IPS DF 19.7 (cell line): ENCODE results near the gene MCM6.
A peak's percentile ranks its signal among the peaks of the same experiment; 100 is the strongest.
"Not testable (repeated sequence)": the region's sequence is repeated elsewhere in the genome, so short reads cannot be mapped to it uniquely, and the experiment has no call there.

ENCODE experiments used
- DNase-seq: peaks from one replicate; pipeline ENCODE4 v3.0.0-alpha.2; 2013; ENCODE audit warnings: low read depth, low spot score

Gene MCM6

DNA sequence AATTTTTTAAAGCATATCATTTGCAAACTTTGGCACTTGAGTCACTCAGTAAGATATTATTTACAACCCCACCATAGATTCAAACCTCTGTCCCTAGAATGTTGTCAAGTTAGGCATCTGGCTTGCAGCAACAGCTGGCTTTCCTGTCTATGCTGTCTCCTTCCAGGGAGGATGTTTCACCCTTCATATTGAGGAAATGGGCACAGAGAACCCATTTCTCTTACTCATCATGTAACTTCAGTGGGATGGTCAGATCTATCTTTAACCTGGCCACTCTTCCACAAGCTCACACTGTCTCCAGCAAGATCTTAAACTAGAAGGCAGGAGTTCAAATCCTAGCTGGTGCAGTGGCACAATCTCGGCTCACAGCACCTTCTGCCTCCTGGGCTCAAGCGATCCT lies 55.1 kb downstream of the MCM6 start:
- no peak for DNase-seq

DNA sequence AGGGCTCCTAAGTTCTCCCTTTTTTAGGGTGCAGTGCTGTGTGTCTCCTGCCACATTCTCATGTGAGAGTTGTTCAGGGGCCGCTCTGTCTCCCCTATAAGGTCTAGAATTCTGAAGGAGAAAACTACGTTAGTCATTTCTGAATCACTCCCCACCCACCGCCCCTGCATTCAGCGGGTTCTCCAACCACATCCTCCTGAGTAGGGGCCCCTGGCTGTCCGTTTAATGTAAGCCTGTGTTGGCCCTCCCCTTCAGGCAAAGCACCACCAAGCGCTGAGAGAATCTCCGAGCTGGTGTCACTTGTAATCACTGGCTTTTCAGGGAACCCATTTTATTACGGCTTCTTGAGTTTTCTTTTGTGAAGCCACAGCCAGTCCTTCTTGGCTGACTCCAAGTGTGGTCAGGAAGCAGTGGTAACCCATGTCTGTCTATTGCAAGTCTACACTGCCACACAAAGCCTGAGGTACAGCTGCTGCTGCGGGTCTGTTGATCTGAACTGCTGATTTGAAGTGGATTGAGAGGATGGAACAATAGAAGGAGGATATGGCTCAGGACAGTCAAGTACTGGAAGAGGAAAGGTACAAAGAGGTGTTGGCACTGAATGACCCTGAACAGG lies 56.1 kb downstream of the MCM6 start:
- no peak for DNase-seq

DNA sequence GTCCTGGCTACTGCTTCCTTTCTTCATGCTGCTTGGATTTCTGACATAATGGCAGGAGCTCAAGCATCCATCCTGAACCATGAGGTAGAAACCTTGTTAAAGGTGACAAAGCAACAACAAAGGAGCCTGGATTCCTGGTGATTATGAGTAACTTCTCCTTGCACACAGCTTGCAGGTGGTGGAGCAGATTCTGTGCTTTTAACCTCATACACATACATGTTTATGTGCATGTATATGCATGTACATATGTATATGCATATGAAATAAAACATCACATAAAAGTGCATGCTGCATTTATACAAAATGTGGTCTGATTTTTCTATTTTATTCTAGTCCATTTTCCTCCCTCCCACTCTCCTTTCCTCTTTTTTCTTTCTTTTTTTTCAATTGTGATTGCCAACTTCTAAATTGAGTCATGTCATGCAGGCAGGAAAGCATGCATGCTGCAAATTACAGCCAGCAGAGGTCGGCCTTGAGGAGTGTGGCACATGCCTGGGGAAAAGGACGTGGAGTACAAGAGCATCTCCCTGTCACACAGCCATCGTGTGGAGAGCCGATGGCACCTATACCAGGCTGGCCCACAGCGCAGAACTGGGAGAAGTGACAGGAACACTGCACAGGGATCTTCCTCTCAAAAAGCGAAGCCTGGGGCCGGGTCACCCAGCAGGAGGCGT lies 57.2 kb downstream of the MCM6 start:
- no peak for DNase-seq

DNA sequence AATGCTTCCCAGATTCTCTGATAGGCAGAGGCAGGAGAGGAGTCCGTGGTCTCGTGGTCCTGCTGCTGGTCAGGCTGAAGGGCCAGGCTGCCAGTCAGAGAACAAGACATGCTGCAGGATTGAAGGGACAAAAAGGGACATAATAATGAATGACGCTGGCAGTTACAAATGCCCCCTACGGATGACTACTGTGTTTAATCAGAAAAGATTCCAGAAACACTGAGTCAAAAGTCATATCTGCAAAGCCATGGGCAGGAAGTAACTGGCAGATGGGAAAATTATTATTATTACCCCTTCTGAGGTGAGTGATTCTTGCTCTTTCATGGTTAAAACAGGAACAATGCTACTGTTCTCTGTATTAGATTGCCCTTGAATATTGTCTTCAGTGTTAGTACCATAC lies 58.3 kb downstream of the MCM6 start:
- no peak for DNase-seq

GRCh38 chr2:135817466-135817865 lies 58.8 kb downstream of the MCM6 start:
- DNase-seq, result no peak

- no peak for DNase-seq
Measured at GRCh38 chr2:135815269-135815668, 61.0 kb downstream of the MCM6 start.

DNA sequence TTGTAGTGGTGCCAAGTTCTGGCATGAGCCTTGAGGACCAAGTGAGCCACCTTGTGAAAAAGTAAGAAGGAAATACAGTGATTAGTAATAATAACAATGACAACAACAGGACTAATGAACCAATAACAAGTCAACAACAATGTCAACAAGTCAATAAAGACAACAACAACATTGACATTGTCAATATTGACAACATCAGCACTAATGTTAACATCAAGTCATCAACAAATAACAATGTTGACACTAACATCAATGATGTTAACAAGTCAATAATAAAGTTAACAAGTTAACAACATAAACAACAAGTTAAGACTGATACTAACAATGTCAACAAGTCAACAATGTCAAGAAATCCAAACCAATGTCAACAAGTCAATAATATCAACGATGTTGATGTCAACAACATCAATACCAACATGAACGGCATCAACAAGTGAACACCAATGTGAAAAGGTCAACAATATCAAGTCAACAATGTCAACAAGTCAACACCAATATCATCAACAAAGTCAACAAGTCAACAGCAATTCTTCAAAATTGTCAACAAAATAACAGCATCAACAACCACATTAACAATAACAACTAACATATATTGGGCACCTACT lies 63.2 kb downstream of the MCM6 start:
- DNase-seq, result no peak

- not testable (repeated sequence) for DNase-seq
Measured at GRCh38 chr2:135807874-135808273, 68.4 kb downstream of the MCM6 start.

GRCh38 chr2:135803278-135803677 lies 73.0 kb downstream of the MCM6 start:
- DNase-seq, result no peak

DNA sequence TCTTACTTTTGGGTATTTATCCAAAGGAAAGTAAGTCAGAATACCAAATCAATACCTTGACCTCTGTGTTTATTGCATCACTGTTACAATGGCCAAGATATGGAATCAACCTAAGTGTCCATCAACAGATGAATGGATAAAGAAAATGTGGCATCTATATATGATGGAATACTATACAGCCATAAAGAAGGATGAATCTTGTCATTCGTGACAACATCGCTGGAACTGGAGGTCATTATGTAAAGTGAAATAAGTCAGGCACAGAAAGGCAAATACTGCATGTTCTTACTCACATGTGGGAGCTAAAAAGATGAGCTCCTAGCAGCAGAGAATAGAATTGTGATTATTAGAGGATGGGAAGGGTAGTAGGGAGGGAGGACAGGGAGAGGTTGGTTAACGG lies 73.9 kb downstream of the MCM6 start:
- no peak for DNase-seq

DNA sequence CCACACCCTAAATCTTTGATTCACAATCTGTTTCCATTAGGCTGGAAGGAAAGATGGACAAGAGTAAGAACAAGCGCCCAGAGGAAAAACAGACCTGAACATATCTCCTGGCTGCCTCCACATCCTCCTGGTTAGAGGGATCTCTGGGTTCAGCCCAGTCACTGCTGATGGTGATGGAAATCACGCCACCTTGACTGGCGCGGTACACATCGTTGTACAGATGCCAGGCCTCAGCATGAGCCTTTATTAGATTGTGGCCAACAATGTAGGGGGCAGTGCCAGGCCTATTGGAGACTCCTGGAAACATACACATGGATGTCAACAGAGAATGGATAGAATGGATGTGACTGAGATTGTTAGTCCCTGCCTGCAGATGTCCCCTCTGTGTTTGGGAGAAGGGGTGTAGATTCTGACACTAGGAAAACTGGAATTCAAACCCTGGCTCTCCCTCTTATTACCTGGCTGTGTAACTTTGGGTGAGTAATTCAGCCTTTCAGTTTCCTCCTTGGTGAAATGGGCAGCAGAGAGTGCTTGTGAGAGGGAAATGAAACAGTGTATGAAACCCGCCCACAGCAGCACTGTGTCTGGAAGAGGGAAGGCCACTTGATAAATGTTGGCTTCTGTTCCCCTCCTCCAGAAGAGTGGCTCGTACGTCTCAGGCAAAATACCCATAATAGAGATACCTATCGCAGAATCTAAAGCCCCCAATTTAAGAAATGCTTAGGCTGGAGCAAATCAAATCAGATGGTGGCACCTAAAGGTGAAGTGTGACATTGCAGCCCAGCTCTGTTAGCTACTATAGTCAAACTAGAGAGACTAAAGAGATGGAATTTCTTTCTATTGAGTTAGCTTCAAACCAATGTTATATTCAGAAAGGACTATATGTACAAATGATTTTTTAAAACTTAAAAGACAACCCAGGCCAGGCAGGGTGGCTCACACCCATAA lies 75.5 kb downstream of the MCM6 start:
- no peak for DNase-seq

- DNase-seq, result no peak
Measured at GRCh38 chr2:135799738-135800137, 76.5 kb downstream of the MCM6 start.

- no peak for DNase-seq
Measured at GRCh38 chr2:135798762-135799161, 77.5 kb downstream of the MCM6 start.

DNA sequence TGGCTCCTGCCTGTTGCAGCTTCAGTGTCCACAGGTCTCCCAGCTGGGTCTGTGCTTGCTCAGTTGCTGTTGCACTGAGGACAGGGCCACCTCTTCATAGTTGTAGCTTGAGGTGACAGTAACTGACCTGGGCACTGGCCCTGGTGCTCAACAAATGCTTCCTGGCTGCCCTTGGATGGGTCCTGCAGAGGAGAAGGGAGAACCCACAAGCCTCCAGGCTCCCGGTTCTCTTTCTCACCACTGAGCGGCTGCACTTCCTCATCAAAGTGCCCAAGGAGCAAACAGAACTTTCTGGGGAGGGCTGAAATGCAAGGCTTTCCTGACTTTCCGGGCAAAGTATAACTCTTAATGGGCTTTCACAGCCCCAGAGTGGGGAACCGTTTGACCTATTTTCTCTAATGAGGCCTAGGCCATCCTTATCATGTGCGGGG lies 78.0 kb downstream of the MCM6 start:
- DNase-seq, result no peak

- peak; percentile 45 for DNase-seq
Measured at GRCh38 chr2:135797497-135798274, 78.6 kb downstream of the MCM6 start.

- DNase-seq, result no peak
Measured at GRCh38 chr2:135796606-135797005, 79.6 kb downstream of the MCM6 start.

DNA sequence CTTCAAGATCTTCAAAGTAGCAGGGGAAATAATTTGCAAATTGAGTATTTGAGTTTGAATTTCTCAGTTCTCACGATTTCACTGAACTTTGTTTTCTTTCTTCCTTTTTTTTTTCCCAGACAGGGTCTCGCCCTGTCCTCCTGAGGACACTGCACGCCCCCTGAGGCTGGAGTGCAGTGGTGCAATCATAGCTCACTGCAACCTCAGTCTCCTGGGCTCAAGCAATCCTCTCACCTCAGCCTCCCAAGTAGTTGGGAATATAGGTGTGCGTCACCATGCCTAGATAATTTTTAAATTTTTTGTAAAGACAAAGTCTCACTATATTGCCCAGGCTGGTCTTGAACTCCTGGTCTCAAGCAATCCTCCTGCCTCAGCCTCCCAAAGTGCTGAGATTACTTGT lies 80.6 kb downstream of the MCM6 start:
- not testable (repeated sequence) for DNase-seq

- no peak for DNase-seq
Measured at GRCh38 chr2:135792401-135793150, 83.7 kb downstream of the MCM6 start.

GRCh38 chr2:135791418-135792190 lies 84.6 kb downstream of the MCM6 start:
- no peak for DNase-seq

GRCh38 chr2:135790423-135790822 lies 85.8 kb downstream of the MCM6 start:
- no peak for DNase-seq
